HUES48 (cell line): Measurements from ENCODE around the gene CDCA8.
"Not testable (repeated sequence)": the region's sequence is repeated elsewhere in the genome, so short reads cannot be mapped to it uniquely, and the experiment has no call there.

Experiments used
- H3K27ac ChIP-seq: one replicate; pipeline ENCODE4 v1.7.0; 2013; ENCODE audit warnings: low read depth, low read length, inconsistent platforms
- H3K27me3 ChIP-seq: 2 replicates; pipeline ENCODE4 v1.6.1; 2013; ENCODE audit warnings: mild to moderate bottlenecking, low read length; ENCODE audit not compliant: control insufficient read depth, insufficient read depth
- H3K36me3 ChIP-seq: 2 replicates; pipeline ENCODE4 v1.6.1; 2013; ENCODE audit warnings: low read length; ENCODE audit not compliant: control insufficient read depth, insufficient read depth
- H3K4me1 ChIP-seq: 2 replicates; pipeline ENCODE4 v1.6.1; 2013; ENCODE audit warnings: mild to moderate bottlenecking, low read length; ENCODE audit not compliant: control insufficient read depth, insufficient read depth
- H3K4me3 ChIP-seq: 2 replicates; pipeline ENCODE4 v1.5.1; 2013; ENCODE audit warnings: mild to moderate bottlenecking, low read depth, low read length
- H3K9ac ChIP-seq: 2 replicates; pipeline ENCODE4 v1.6.1; 2013; ENCODE audit warnings: mild to moderate bottlenecking, low read depth, low read length, moderate library complexity
- H3K9me3 ChIP-seq: 2 replicates; pipeline ENCODE4 v1.6.1; 2013; ENCODE audit warnings: low read length; ENCODE audit not compliant: control insufficient read depth, insufficient read depth

Gene CDCA8

DNA sequence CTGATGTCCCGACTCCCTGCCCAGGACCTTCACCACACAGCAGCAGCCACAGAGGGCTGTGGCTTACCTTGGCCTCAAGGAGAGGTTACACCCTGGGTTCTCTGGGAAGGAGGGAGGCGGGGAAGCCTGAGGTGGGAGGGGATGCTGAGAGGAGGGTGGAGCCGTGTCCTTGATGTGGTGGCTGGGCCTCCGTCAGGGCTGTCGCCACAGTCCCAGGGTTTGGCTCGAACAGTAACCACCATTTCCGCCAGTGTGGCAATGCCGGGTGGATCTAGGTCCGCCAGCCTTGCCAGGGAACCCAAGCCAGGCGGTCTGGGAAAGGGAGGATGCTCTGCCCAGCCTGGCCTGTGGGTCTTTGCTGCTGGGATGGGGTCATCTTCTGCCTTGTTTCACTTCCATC lies 18.4 kb upstream of the CDCA8 start:
- Histone ChIP-seq H3K9me3 (no peaks in the 10 kb centered on the region), H3K9ac (no peak overlapping the region), H3K27ac (no peak overlapping the region), H3K36me3 (no peaks in the 10 kb centered on the region), H3K27me3 (0 out of 2 replicates have a peak, but pooled peaks cover 2% of the 10 kb centered on the region), H3K4me3 (no peak overlapping the region), H3K4me1 (0 out of 2 replicates have a peak, but pooled peaks cover 9% of the 10 kb centered on the region)

DNA sequence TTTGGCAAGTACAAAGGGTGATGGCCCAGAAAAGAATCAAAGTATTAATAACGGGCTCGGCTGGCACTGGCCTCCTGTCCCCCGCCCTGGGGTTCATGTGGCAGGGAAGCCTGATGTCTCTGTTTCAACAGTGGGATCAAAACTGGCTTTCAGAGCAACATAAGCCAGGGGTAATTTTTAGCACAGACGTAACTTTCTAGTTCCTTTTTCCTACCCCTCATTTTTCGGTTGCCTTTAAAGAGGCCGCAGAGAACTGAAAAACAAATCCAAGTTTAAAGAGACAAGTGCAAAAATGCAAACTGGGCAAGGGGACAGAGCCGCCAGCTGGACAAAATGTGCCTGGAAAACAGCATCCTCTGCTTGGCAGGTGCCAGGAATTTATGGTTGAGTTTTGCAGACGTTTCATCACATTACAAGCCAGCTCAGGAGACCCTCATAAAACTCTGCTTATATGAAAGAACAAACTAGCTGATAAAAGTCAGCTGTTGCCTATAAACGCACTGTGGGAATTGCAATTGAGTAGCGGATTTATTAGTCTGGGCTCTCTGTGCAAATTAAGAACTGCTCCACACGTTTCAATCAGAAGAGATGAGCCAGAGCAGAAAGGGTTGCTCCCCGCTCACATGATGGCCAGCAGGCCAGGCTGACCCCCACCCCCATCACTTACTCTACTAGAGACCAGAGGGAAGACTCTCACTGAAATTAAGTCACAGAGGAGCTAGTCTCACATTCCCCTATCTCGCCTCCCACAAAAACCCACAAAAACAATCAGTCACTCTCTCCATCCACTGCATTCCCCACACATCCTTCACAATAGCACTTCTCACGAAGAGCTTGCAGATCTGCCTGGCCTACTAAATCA lies 15.8 kb upstream of the CDCA8 start:
- H3K27ac ChIP-seq: no peak overlapping the region
- H3K9ac ChIP-seq: no peak overlapping the region
- H3K27me3 ChIP-seq: no peaks in the 10 kb centered on the region
- H3K9me3 ChIP-seq: no peaks in the 10 kb centered on the region
- peaks cover 6% of the 10 kb centered on the region for H3K36me3 ChIP-seq
- 0 out of 2 replicates have a peak, but pooled peaks cover 9% of the 10 kb centered on the region for H3K4me1 ChIP-seq
- no peak overlapping the region for H3K4me3 ChIP-seq

DNA sequence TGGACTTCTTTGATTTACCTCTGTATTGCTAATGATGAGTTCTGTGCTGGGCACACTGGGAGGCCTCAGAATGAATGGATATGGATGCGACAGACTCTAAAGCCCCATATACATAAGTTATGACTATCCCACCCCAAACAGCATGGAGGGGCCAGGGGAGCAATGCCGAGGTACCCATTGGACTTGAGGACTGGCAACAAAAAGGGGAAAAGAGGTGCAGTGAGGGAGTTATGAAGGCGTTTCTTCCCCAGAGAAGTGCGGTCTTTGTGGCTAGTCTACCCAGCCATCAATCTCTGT lies 15.2 kb upstream of the CDCA8 start:
- 0 out of 2 replicates have a peak, but pooled peaks cover 9% of the 10 kb centered on the region for H3K4me1 ChIP-seq
- no peaks in the 10 kb centered on the region for H3K9me3 ChIP-seq
- no peak overlapping the region for H3K4me3 ChIP-seq
- no peak overlapping the region for H3K9ac ChIP-seq
- H3K36me3 ChIP-seq: peaks cover 12% of the 10 kb centered on the region
- no peak overlapping the region for H3K27ac ChIP-seq
- no peaks in the 10 kb centered on the region for H3K27me3 ChIP-seq

DNA sequence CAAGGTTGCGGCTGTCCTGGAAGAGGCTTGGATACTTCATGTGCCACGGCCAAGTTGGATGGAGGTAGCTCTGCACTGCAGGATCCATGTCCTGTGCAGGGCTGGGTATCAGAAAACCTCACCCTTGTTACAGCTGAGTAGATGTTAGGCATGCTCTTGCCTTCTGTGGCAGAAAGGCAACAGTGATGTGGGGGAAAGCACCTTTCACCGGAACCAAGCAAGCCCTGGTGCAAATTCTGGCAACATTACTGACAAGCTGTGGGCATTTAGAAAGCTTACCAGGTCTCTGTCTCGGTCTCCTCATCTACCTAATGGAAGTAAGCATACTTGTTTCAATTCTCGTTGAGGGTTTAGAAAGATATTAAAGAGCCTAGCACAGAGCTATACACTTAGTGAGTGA lies 14.5 kb upstream of the CDCA8 start:
- peaks cover 17% of the 10 kb centered on the region for H3K36me3 ChIP-seq
- 0 out of 2 replicates have a peak, but pooled peaks cover 9% of the 10 kb centered on the region for H3K4me1 ChIP-seq
- H3K9me3 ChIP-seq: no peaks in the 10 kb centered on the region
- no peak overlapping the region for H3K4me3 ChIP-seq
- no peak overlapping the region for H3K9ac ChIP-seq
- no peaks in the 10 kb centered on the region for H3K27me3 ChIP-seq
- H3K27ac ChIP-seq: no peak overlapping the region

DNA sequence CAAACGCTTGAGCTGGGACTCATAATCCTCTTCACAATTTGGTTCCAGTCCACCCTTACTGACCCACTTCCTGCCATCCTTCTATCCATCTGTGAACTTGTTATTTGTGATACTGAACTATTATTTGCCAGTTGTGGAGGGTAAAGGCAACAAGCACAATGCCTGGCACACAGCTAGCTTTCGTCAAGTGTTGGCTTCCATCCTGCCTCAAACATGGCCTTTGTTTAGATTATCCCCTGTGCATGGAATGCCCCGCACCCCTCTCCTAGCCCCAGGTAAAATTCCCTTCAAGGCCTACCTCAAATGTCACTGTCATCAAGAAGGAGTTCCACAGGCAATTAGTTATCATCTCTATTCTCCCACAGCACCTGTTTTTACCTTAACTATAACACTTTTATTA lies 11.4 kb upstream of the CDCA8 start:
- no peak overlapping the region for H3K27ac ChIP-seq
- H3K36me3 ChIP-seq: peaks cover 46% of the 10 kb centered on the region
- H3K9me3 ChIP-seq: no peaks in the 10 kb centered on the region
- no peak overlapping the region for H3K9ac ChIP-seq
- H3K27me3 ChIP-seq: no peaks in the 10 kb centered on the region
- 0 out of 2 replicates have a peak, but pooled peaks cover 9% of the 10 kb centered on the region for H3K4me1 ChIP-seq
- no peak overlapping the region for H3K4me3 ChIP-seq

DNA sequence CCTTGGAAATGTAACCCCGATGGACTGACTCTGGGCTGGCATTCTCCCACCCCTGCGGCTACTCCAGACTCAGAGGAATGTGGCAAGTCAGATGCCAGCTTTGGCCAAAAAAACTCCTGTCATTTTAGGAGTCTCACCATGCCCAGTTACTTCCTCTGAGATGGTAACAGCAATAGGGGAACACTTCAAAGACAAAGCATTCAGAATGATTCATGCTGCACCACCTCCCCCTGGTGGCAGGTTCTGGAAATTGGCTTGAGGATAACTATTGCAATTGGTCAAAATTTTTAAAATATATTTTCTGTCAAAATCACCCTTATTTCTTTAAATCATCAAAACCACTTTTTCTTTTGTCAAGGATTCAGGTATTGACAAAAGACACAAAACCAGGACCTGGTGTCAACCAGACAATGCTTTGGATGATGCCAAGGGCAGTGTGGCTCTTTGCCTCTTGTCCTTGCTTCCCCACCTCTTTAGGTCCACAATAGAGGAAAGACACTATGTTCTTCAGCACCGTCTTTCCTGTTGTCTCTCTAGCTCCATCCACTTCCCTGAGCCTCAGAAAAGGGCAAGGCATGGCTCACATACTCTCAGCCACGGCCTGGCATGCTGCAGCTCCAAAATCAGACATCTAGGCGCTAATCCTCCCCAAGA lies 9.9 kb upstream of the CDCA8 start:
- Histone ChIP-seq H3K36me3 (peaks cover 59% of the 10 kb centered on the region), H3K9ac (no peak overlapping the region), H3K4me3 (no peak overlapping the region), H3K4me1 (no peaks in the 10 kb centered on the region), H3K27me3 (no peaks in the 10 kb centered on the region), H3K27ac (peak overlapping the region; percentile 15), H3K9me3 (no peaks in the 10 kb centered on the region)

DNA sequence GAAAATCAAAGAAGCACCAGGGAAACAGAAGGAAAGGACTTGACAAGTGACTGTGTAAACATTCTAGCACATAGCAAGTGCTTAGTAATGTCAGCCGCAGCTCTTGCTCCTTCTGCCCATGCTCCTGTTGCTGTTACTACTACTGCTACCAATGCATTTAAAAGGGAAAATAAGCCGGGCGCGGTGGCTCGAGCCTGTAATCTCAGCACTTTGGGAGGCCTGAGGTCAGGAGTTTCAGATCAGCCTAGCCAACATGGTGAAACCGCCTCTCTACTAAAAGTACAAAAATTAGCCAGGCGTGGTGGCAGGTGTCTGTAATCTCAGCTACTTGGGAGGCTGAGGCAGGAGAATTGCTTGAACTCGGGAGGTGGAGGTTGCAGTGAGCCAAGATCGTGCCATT lies 8.1 kb upstream of the CDCA8 start:
- not testable (repeated sequence) for H3K9ac ChIP-seq, H3K9me3 ChIP-seq, H3K27me3 ChIP-seq, H3K27ac ChIP-seq, H3K4me3 ChIP-seq, H3K4me1 ChIP-seq
- H3K36me3 ChIP-seq: peaks cover 64% of the 10 kb centered on the region

DNA sequence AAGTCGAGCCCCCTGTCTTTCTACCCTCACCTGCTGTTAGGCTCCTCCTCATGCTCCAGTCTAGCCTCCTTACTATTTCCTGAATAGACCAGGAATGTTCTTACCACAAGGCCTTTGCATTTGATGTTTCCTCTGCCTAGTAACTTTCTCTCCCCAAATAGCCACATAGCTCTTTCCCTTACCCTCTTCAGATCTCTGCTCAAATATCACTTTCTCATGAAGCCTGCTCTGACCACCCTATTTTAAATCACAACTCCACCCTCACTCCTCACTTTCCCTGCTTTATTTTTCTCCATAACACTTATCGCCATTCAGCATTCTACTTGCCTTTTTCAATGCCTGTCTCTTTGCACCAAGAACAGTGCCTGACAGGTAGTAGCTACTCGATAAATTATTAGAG lies 6.6 kb upstream of the CDCA8 start:
- Histone ChIP-seq H3K27ac (no peak overlapping the region), H3K36me3 (peaks cover 64% of the 10 kb centered on the region), H3K4me1 (no peaks in the 10 kb centered on the region), H3K4me3 (no peak overlapping the region), H3K27me3 (no peaks in the 10 kb centered on the region), H3K9me3 (no peaks in the 10 kb centered on the region), H3K9ac (no peak overlapping the region)

DNA sequence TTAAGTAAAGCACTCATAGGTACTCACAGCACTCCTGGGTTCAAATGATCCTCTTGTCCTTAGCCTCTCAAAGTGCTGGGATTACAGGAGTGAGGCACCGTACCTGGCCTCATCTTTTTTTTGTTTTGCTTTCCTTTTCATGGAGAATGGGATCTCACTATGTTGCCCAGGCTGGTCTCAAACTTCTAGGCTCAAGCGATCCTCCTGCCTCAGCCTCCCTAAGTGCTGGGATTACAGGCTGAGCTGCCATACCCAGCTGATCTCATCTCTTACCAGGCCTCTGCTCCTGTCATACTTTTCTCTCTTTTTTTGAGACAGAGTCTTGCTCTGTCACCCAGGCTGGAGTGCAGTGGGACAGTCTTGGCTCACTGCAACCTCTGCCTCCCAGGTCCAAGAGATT lies 4.6 kb upstream of the CDCA8 start:
- H3K4me3 ChIP-seq, H3K27ac ChIP-seq, H3K9me3 ChIP-seq, H3K4me1 ChIP-seq, H3K27me3 ChIP-seq, H3K9ac ChIP-seq: not testable (repeated sequence)
- H3K36me3 ChIP-seq: peaks cover 47% of the 10 kb centered on the region

DNA sequence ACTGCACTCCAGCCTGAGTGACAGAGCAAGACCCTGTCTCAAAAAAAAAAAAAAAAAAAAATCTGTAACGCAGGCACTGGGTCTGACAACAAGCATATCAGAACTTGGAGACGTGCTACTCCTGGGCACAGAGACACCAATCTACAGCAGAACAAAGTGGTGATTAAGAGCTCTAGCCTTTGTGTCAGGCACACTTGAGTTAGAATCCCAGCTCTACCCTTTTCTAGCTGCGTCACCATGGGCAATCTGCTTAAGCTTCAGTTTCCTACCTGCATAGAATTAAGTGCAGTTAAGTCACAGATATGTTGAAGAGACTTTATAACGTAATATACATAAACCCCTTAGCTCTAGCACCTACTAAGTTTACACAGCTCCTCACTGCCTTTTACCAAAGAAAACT lies 3.4 kb upstream of the CDCA8 start:
- no peaks in the 10 kb centered on the region for H3K9me3 ChIP-seq
- no peak overlapping the region for H3K27ac ChIP-seq
- H3K4me1 ChIP-seq: 0 out of 2 replicates have a peak, but pooled peaks cover 3% of the 10 kb centered on the region
- peak overlapping the region; percentile 93 for H3K4me3 ChIP-seq
- no peaks in the 10 kb centered on the region for H3K27me3 ChIP-seq
- H3K9ac ChIP-seq: no peak overlapping the region
- H3K36me3 ChIP-seq: peaks cover 35% of the 10 kb centered on the region

DNA sequence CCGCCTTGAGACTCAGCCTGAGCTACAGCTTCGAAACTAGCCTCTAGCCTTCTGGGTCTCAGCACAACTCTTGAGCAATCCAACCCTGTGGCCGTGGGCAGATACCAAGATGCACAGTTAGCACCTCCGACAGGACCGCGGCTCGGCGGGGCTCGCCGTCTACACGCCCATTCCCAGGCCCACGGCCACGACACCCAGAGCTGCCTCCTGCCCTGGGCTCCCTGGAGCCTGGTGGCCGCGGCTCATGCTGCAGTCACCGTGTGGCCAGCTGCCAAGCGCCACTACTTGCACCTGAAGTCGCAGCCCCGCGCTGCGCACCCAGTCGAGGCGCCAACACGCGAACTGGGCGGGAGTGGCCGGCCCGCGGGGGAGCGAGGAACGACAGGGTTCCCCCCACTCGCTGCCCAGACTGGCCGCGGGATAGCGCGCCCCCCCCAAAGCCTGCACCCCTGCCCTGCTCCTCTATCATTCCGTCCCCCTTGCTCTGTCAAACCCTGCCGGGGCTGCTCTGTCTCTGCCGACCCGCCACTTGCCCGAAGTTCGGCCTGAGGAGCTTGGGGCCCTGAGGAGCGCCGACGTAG lies 729 bp upstream of the CDCA8 start:
- H3K4me3 ChIP-seq: peak overlapping the region; percentile 93
- peaks cover 36% of the 10 kb centered on the region for H3K36me3 ChIP-seq
- H3K9ac ChIP-seq: no peak overlapping the region
- H3K4me1 ChIP-seq: 0 out of 2 replicates have a peak, but pooled peaks cover 3% of the 10 kb centered on the region
- H3K27ac ChIP-seq: no peak overlapping the region
- no peaks in the 10 kb centered on the region for H3K9me3 ChIP-seq
- H3K27me3 ChIP-seq: no peaks in the 10 kb centered on the region
